HG03175 (cell line): ENCODE results near the gene SRGAP3.

Source experiments
- ATAC-seq: cut with Tn5 transposase; IDR thresholded peaks from one replicate; pipeline ENCODE4 v1.9.1; 2021; ENCODE audit warnings: mild to moderate bottlenecking, moderate library complexity; ENCODE audit not compliant: unreplicated experiment

SRGAP3 gene

GRCh38 chr3:9066775-9067174 lies 182.7 kb downstream of the SRGAP3 start:
- no peak for ATAC-seq

GRCh38 chr3:9066141-9066540 lies 183.3 kb downstream of the SRGAP3 start:
- ATAC-seq, result no peak

- ATAC-seq, result no peak
Observed at GRCh38 chr3:9064850-9065249, 184.6 kb downstream of the SRGAP3 start.

- no peak for ATAC-seq
Observed at GRCh38 chr3:9064251-9064650, 185.2 kb downstream of the SRGAP3 start.

- no peak for ATAC-seq
Observed at GRCh38 chr3:9062570-9062969, 186.9 kb downstream of the SRGAP3 start.

- no peak for ATAC-seq
Observed at GRCh38 chr3:9061634-9062033, 187.8 kb downstream of the SRGAP3 start.

- no peak for ATAC-seq
Observed at GRCh38 chr3:9059489-9060400, 189.7 kb downstream of the SRGAP3 start.

- no peak for ATAC-seq
Observed at GRCh38 chr3:9056581-9056980, 192.9 kb downstream of the SRGAP3 start.

GRCh38 chr3:9047452-9048346 lies 201.7 kb downstream of the SRGAP3 start:
- ATAC-seq, result no peak

- no peak for ATAC-seq
Observed at GRCh38 chr3:9045371-9045770, 204.1 kb downstream of the SRGAP3 start.

- ATAC-seq, result no peak
Observed at GRCh38 chr3:9043063-9043462, 206.4 kb downstream of the SRGAP3 start.

- ATAC-seq, result no peak
Observed at GRCh38 chr3:9041626-9042025, 207.8 kb downstream of the SRGAP3 start.

GRCh38 chr3:9040996-9041395 lies 208.4 kb downstream of the SRGAP3 start:
- no peak for ATAC-seq

- ATAC-seq, result no peak
Observed at GRCh38 chr3:9037144-9037711, 212.2 kb downstream of the SRGAP3 start.

- ATAC-seq, result no peak
Observed at GRCh38 chr3:9036404-9037131, 212.9 kb downstream of the SRGAP3 start.

GRCh38 chr3:9035961-9036360 lies 213.5 kb downstream of the SRGAP3 start:
- no peak for ATAC-seq

- ATAC-seq, result no peak
Observed at GRCh38 chr3:9035473-9035872, 214.0 kb downstream of the SRGAP3 start.

- no peak for ATAC-seq
Observed at GRCh38 chr3:9033867-9034266, 215.6 kb downstream of the SRGAP3 start.

GRCh38 chr3:9032231-9032777 lies 217.1 kb downstream of the SRGAP3 start:
- ATAC-seq, result no peak

GRCh38 chr3:9030034-9030433 lies 219.4 kb downstream of the SRGAP3 start:
- ATAC-seq, result no peak
